ENCODE results near the gene HOXC5. TPM values are rescaled to one million over a fixed set of nuclear protein-coding genes. Genes with fewer than 3 reads are reported as not detected.

Gene HOXC5
- total RNA-seq, 1 experiment from 2014 or later: 0.61 TPM

DNA sequence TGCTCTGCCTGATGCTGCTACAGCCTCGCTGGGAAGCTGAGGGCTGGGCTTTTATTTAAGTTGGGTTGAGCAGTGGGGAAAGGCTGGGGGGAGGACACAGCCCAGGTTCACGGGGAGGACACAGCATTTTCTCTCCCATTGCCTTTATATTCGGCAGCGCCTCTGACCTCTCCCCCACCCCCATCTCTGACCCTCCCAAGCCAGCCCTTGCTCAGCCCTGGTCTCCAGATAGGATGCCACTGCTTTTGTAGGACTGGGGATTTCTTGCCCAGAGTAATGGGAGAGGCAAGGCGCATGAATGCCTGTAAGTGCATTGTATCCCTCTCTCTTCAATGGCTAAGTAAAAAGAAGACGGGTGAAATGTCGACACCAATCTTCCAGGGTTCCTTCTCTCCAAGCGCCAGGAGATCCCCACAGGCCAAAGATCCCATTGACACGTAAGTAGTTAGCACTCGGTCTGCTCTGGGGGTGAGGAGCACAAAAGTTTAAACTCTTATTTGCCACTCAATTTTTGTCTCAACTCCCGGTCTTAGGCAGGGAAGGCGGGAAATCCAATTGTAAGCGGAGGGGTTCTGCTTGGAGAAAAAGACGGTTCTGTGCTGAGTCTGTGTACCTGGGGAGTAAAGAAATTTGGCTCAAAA is 25.4 kb downstream of the HOXC5 start:
- Histone ChIP-seq H4K20me1 (ENCODE audit: insufficient read depth) (no peaks in the 10 kb centered on the region), H3K27ac (no peak overlapping the region), H3K9me2 (ENCODE audit: insufficient read depth) (no peaks in the 10 kb centered on the region), H3K4me1 (replicated peaks; ENCODE audit: insufficient read depth) (no peaks in the 10 kb centered on the region), H3K4me2 (no peak overlapping the region), H3K9me3 (ENCODE audit: insufficient read depth, low read depth) (no peaks in the 10 kb centered on the region), H2AFZ (no peak overlapping the region), H3F3A (ENCODE audit: insufficient read depth, low read depth) (no peaks in the 10 kb centered on the region), H3K27me3 (ENCODE audit: insufficient read depth, low read depth) (peaks cover 8% of the 10 kb centered on the region; the same call in 1 of the 2 replicates), H3K79me2 (ENCODE audit: low read depth) (no peaks in the 10 kb centered on the region), H3K36me3 (ENCODE audit: low read depth) (no peaks in the 10 kb centered on the region), H3K4me3 (no peak overlapping the region)
- intact Hi-C loops (cut with micrococcal nuclease; ENCODE audit: unreplicated experiment): no loop called here
- no peak for TF ChIP-seq EZH2 (IDR thresholded peaks at IDR 0.05; ENCODE audit: low read depth)
- TF ChIP-seq, protein P1, sequence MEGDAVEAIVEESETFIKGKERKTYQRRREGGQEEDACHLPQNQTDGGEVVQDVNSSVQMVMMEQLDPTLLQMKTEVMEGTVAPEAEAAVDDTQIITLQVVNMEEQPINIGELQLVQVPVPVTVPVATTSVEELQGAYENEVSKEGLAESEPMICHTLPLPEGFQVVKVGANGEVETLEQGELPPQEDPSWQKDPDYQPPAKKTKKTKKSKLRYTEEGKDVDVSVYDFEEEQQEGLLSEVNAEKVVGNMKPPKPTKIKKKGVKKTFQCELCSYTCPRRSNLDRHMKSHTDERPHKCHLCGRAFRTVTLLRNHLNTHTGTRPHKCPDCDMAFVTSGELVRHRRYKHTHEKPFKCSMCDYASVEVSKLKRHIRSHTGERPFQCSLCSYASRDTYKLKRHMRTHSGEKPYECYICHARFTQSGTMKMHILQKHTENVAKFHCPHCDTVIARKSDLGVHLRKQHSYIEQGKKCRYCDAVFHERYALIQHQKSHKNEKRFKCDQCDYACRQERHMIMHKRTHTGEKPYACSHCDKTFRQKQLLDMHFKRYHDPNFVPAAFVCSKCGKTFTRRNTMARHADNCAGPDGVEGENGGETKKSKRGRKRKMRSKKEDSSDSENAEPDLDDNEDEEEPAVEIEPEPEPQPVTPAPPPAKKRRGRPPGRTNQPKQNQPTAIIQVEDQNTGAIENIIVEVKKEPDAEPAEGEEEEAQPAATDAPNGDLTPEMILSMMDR (conservative IDR thresholded peaks at IDR 0.05): no peak
- BruUV-seq (replicated peaks): no TSS peak
- ChIA-PET CTCF (no interaction called here), POLR2A (ENCODE audit: unreplicated experiment) (no interaction called here)
- no peak for DNase-seq

DNA sequence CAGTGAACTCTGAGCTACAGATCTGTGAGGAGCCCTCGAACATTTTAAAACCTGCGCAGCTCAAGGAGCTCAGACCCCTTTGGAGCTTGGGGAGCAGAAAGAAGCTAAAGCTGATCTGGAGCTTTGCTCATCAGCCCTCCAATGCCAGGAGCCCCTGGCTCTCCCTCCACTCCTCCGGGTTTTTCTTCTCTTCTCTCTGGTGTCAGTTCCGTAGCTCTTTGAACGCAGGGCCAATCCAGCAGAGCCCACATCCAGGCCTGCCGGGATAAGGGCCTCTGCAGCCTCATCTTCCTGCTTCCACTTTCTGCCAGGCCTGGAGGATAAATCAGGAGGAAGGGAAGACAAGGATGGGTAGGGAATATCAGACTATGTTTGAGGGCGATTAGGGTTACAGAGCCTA is 26.8 kb downstream of the HOXC5 start:
- ChIA-PET POLR2A (ENCODE audit: unreplicated experiment) (no interaction called here), CTCF (no interaction called here)
- Histone ChIP-seq H3K4me1 (replicated peaks; ENCODE audit: insufficient read depth) (no peaks in the 10 kb centered on the region), H3K4me3 (no peak overlapping the region), H3K79me2 (ENCODE audit: low read depth) (no peaks in the 10 kb centered on the region), H2AFZ (no peak overlapping the region), H3K4me2 (no peak overlapping the region), H4K20me1 (ENCODE audit: insufficient read depth) (no peaks in the 10 kb centered on the region), H3K27ac (no peak overlapping the region), H3K9me3 (ENCODE audit: insufficient read depth, low read depth) (no peaks in the 10 kb centered on the region), H3K9me2 (ENCODE audit: insufficient read depth) (no peaks in the 10 kb centered on the region), H3K36me3 (ENCODE audit: low read depth) (no peaks in the 10 kb centered on the region), H3K27me3 (ENCODE audit: insufficient read depth, low read depth) (peaks cover 16% of the 10 kb centered on the region; the same call in 1 of the 2 replicates), H3F3A (ENCODE audit: insufficient read depth, low read depth) (no peaks in the 10 kb centered on the region)
- no peak for DNase-seq
- TF ChIP-seq, protein P1 (conservative IDR thresholded peaks at IDR 0.05): no peak
- no peak for TF ChIP-seq EZH2 (IDR thresholded peaks at IDR 0.05; ENCODE audit: low read depth)
- BruUV-seq (replicated peaks): no TSS peak
- intact Hi-C loops (cut with micrococcal nuclease; ENCODE audit: unreplicated experiment): no loop called here

DNA sequence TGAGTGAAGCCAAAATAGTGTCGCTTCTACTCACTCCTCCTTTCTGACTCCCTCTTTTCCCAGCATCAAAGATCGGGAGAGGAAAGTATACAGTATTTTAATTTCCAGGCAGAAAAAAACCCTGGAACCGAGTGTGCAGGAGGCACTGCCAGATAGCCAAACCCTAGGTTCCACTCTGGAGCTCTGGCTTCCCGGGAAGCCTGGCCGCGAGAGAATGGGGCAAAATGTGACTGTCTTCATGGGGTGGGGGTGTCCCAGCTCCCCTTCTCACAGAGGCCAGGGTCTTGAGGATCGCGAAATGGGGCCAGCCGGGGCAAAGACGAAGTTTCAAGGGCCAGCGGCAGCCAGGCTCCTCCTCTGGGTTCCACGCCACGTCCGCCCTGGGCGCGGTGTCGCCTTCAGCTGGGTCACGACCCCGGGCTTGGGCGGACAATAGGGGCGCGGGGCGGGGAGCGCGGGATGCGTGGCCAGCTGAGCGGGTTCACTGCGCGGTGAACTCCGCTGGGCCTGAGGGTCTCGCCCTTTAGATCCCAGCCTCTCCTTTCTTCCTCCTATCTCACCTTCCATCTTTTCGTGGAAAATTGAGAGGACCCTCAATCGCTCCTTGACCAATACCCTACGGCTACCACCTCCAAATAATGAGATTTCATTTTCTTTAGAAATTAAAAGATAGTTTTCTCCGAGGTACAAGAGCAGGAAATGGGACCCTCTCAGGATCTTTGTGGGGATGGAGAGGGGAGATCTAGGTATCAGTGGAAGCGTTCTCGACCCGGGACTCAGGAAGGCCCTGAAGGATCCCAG is 27.5 kb downstream of the HOXC5 start:
- Histone ChIP-seq H3K79me2 (ENCODE audit: low read depth) (no peaks in the 10 kb centered on the region), H3K27ac (no peak overlapping the region), H3K4me2 (no peak overlapping the region), H3K4me3 (no peak overlapping the region), H3K4me1 (replicated peaks; ENCODE audit: insufficient read depth) (no peaks in the 10 kb centered on the region), H3K36me3 (ENCODE audit: low read depth) (no peaks in the 10 kb centered on the region), H3K9me2 (ENCODE audit: insufficient read depth) (no peaks in the 10 kb centered on the region), H3K9me3 (ENCODE audit: insufficient read depth, low read depth) (no peaks in the 10 kb centered on the region), H4K20me1 (ENCODE audit: insufficient read depth) (no peaks in the 10 kb centered on the region), H3K27me3 (ENCODE audit: insufficient read depth, low read depth) (peaks cover 19% of the 10 kb centered on the region; the same call in 1 of the 2 replicates), H2AFZ (no peak overlapping the region), H3F3A (ENCODE audit: insufficient read depth, low read depth) (no peaks in the 10 kb centered on the region)
- ChIA-PET CTCF (no interaction called here), POLR2A (ENCODE audit: unreplicated experiment) (no interaction called here)
- TF ChIP-seq, protein P1 (conservative IDR thresholded peaks at IDR 0.05): no peak
- no peak for TF ChIP-seq EZH2 (IDR thresholded peaks at IDR 0.05; ENCODE audit: low read depth)
- intact Hi-C loops (cut with micrococcal nuclease; ENCODE audit: unreplicated experiment): no loop called here
- BruUV-seq (replicated peaks): no TSS peak
- no peak for DNase-seq
